EL (cell line): Measurements from ENCODE around the gene MATR3.
"Not testable (repeated sequence)": the region's sequence is repeated elsewhere in the genome, so short reads cannot be mapped to it uniquely, and the experiment has no call there.

Experiments used
- DNase-seq: peaks from one replicate; pipeline ENCODE4 v3.0.0-alpha.2; 2016

The MATR3 gene

GRCh38 chr5:139293507-139294373 lies at the start of gene MATR3:
MATR3 (plus strand) TSS chr5:139293740; CDS start chr5:139307416, 13,676 bp downstream.
- DNase-seq, result peak; percentile 96

- DNase-seq, result peak; percentile 16
These were observed 47.8 kb upstream of the MATR3 start for GRCh38 chr5:139245637-139246339.

- peak; percentile 84 for DNase-seq
These were observed 47.1 kb upstream of the MATR3 start for GRCh38 chr5:139246394-139246793.

- DNase-seq, result no peak
These were observed 44.6 kb upstream of the MATR3 start for GRCh38 chr5:139248826-139249453.

GRCh38 chr5:139251281-139251687 lies 42.3 kb upstream of the MATR3 start:
- no peak for DNase-seq

- no peak for DNase-seq
These were observed 41.7 kb upstream of the MATR3 start for GRCh38 chr5:139251695-139252288.

- DNase-seq, result no peak
These were observed 40.4 kb upstream of the MATR3 start for GRCh38 chr5:139253115-139253514.

GRCh38 chr5:139256820-139257219 lies 36.7 kb upstream of the MATR3 start:
- no peak for DNase-seq

- no peak for DNase-seq
These were observed 31.3 kb upstream of the MATR3 start for GRCh38 chr5:139262059-139262741.

GRCh38 chr5:139262742-139263445 lies 30.6 kb upstream of the MATR3 start:
- DNase-seq, result peak; percentile 90

GRCh38 chr5:139263536-139263935 lies 30.0 kb upstream of the MATR3 start:
- DNase-seq, result no peak

- DNase-seq, result no peak
These were observed 29.6 kb upstream of the MATR3 start for GRCh38 chr5:139263946-139264345.

- no peak for DNase-seq
These were observed 28.5 kb upstream of the MATR3 start for GRCh38 chr5:139265001-139265400.

- no peak for DNase-seq
These were observed 27.3 kb upstream of the MATR3 start for GRCh38 chr5:139266236-139266635.

GRCh38 chr5:139267481-139267880 lies 26.1 kb upstream of the MATR3 start:
- no peak for DNase-seq

GRCh38 chr5:139268364-139269202 lies 25.0 kb upstream of the MATR3 start:
- DNase-seq, result no peak

GRCh38 chr5:139270718-139271117 lies 22.8 kb upstream of the MATR3 start:
- DNase-seq, result not testable (repeated sequence)

GRCh38 chr5:139271201-139272027 lies 22.1 kb upstream of the MATR3 start:
- peak; percentile 82 for DNase-seq

- DNase-seq, result peak; percentile 84
These were observed 20.8 kb upstream of the MATR3 start for GRCh38 chr5:139272471-139273321.
